GM18858 (cell line): ENCODE data around the gene CNNM4.

Source experiments
- ATAC-seq: cut with Tn5 transposase; IDR thresholded peaks from one replicate; pipeline ENCODE4 v1.9.1; 2021; ENCODE audit not compliant: unreplicated experiment

CNNM4 gene

DNA sequence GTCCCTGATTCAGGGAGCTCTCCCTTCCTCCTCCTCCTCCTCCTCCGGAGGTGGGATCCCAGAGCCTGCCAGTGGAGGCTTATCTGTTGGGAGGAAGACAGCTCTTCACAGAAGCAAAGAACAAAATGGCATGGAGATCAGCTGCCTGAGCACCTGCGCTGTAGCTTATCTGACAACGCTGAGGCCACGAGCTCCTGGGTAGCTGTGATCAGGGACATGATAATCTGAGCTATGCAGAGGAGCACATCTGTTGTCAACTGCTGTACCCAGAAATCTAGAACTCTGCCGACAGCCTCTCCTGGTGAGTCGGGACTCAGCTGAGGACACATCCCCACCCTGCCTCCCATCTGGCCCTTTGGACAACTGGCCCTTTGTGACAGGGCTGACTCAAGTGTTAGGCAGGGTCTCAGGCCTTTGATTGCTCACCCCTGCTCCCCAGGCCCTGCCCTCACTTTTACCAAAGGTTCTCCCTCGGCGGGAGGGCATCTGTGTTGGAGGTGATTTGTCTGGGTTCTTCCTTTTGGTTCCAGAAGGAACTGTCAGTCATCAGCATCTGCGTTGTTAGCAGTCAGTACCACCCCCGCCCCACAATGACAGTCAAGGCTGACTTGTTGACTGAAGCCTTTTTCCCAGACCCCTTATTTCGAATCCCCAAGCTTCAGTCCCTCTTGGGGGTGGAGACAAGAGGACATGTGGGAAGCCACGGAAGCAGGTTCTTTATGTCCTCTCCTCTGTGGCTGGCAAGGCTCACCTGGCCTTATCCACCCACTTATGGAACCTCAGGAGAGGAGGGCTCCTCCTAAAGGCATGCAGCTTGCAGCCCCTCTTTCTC, 49.5 kb downstream of the CNNM4 start:
- ATAC-seq: no peak

DNA sequence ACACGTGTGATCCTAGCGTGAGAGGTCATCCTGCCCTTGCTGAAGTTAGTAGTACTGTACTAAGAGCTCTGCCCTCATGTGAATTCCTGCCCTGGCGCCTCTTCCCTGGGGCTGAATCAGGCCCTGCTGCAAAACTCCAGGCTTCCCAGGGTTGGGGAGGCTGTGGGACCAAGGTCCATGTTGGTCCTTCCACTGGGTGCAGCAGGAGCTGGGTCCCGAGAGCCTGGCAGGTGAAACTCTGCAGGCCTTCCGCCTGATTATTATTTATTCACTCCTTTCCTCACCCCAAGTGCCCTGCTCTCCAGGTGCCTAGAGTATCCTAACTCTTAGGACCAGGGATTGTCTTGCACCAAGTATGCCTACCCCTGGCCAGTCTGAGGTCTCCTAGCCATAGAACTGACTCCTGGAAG, 50.1 kb downstream of the CNNM4 start:
- ATAC-seq: no peak

DNA sequence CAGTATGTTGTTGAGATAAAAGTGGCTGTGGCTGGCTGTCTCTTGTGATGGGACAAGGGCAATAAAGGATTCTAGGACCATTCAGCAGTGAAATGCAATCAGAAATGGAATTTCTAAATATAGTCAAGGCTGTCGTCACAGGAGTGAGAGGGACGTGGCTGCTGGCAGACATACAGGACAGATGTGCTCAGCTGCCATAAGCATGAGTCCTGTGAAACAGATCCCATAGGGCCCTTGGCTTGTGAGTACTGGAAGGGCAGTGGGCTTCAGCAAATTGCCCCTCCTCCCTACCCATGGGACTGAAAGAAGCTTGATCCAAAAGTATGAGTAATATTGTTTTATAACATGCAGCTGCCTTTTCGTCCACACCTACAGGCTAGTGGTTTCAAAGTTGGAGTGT, 51.2 kb downstream of the CNNM4 start:
- no peak for ATAC-seq

DNA sequence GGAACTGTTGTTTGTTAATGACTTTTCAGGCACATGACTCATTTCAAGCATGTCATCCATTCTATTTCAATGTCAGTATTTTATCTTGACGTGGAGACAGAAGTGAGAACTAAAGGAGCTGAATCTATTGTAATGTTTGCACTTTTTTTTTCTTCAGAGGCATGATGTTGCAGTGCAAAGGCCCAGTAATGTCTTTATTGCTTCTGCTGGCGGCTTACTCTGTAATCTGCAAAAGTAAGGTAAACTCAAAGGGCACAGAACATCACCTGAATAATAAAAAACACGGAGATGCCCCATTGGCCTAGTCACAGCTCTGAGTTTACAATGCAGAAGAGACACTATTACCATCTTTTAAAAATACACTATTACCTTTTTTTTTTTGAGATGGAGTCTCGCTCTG, 53.0 kb downstream of the CNNM4 start:
- no peak for ATAC-seq

DNA sequence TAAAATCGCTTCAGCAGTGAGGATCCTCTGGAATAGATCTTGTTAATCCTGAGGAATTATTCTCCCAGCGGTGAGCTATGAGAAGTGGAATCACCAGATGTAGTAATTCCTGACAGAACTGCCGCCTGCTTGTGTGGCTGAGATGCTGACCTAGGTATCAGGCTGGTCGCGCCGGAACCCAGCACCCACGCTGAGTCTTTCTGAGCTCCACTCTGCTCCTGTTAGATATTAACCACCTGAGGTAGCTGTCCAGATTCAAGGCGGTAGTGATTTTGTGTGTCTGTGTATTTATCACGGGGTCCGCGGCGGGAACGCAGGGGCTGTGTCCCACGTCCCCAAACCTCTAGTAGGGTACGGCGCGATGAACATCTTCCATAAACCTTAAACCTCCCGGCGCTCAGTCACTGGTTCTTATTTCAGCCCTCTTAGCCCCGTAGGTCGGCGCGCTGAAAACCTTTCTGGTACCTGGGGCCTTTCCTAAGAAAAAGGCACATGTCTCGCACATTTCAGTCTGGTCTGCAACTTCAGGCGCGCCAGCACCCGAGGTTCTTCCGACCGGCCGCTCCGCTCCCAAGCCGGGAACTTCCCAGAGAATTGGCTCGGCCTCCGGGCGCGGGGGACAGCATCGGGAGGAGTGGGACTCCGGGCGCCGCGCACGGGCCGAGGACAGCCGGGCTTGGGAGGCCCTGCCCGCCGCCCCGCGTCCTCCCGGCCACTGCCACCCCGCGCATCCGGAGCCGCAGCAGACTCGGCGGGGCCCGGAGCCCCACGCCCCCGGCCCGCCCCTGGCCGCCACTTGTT, 54.8 kb downstream of the CNNM4 start:
- no peak for ATAC-seq

DNA sequence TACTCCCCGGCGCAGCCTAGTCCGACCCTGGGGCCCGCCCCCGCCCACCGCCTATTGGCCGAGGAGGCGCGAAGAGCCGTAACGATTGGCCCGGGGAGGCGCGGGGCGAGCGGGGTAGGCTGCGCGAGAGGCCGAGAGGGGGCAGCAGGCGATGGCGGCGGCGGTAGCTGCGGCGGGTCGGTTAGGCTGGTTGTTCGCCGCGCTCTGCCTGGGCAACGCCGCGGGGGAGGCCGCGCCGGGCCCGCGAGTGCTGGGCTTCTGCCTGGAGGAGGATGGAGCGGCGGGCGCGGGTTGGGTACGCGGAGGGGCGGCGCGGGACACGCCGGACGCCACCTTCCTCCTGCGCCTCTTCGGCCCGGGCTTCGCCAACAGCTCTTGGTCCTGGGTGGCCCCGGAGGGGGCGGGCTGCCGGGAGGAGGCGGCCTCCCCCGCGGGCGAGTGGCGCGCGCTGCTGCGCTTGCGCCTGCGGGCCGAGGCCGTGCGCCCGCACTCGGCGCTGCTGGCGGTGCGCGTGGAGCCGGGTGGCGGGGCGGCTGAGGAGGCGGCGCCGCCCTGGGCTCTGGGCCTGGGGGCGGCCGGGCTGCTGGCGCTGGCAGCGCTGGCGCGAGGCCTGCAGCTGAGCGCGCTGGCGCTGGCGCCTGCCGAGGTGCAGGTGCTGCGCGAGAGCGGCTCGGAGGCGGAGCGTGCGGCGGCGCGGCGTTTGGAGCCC, 55.6 kb downstream of the CNNM4 start, which contains the start of gene CNNM3:
Gene CNNM3, plus strand, starts transcription at position 142 of the 709 bp plus-strand sequence. Its CDS starts 10 bp downstream, at position 152.
- ATAC-seq: peak; percentile 59

DNA sequence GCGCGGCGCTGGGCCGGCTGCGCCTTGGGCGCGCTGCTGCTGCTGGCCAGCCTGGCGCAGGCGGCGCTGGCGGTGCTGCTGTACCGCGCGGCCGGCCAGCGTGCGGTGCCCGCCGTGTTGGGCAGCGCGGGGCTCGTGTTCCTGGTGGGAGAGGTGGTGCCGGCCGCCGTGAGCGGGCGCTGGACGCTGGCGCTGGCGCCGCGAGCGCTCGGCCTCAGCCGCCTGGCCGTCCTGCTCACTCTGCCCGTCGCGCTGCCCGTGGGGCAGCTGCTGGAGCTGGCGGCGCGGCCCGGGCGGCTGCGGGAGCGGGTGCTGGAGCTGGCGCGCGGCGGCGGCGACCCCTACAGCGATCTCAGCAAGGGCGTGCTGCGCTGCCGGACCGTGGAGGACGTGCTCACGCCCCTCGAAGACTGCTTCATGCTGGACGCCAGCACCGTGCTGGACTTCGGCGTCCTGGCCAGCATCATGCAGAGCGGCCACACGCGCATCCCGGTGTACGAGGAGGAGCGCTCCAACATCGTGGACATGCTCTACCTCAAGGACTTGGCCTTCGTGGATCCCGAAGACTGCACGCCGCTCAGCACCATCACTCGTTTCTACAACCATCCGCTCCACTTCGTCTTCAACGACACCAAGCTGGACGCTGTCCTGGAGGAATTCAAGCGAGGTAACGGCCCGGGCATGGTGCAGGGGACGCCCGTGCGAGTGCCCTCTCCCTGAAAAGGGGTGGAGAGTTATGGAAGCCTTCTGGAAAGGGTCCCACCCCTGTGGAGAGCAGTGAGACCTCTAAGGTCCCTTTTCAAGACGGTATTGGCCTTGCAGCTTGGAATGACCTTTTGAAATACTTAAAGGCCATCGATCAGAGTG, 56.4 kb downstream of the CNNM4 start:
- ATAC-seq: no peak

DNA sequence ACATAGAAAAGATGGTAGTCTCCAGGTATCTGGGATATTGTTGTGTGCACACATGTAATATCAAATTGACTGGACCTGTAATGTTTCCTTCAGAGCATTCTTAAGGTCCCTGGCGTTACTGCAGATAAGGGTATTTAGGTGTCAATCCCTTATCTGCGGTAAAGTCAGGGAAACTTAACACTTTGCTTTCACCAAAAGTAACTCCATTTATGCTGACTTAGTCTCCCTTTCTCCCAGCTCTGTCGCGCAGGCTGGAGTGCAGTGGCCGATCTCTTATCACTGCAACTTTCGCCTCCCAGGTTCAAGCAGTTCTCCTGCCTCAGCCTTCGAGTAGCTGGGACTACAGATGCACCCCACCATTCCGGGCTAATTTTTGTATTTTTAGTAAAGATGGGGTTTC, 57.2 kb downstream of the CNNM4 start:
- no peak for ATAC-seq

DNA sequence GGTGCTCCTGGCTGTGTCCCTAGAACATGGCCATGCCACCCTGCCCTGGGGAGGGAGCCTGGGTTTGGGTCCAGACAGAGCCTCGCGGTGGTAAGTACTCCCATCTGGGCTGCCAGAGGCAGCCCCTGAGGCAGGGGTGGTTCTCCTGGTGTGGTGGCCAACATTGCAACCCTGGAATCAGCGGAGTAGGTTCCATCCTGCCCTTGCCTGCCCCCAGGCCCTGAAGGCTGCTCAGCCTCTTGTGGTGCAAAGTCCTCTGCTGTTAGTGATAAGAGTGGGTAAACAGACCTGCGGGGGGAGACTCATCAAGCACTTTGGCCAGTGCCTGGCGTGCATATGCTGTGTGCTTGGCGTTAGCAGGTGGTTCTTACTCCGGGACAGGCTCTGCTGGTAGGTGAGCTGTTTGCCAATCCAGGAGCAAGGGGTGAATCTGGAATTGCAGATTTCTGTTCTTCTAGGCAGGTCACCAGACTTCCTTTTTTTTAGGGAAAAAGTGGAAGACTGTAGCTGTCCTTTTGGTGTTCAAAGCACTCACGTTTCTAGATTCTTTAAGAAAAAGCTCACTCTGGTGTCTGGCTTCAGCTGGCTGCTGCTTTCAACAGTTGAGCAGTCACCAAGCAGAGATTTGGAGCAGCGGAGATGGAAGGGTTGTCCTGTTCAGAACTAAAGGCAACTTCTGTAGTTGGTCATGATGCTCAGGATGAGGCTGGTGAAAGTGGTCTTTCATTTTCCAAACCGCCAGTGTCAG, 58.6 kb downstream of the CNNM4 start:
- ATAC-seq: no peak

DNA sequence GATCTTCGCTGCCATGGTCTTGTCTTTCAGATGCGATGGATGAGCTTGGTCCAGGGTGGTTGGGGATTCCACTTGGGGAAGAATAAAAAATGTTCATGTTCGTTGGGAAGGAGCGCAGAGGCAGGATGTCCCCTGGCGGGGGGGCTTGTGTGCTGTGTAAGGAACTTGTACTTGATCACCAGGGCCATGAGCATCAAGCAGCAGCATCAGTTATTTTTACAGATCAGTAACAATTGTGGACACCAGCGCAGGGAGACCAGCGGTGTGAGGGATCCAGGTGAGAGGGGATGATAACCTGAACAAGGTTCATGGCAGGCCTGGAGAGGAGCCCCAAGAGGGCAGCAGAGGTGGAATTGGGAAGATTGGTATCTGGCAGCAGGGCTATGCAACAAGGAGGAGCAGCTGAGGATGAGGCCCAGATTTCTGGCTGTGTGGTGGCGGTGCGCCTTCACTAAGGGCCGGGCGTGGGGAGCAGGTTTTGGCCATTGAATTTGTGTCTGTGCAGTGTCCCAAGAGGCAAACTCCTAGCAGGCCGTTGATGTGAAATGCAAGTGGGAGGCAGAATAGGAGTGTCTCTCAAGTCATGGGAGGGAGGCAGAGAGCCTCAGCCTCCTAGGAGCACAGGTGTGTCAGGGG, 59.3 kb downstream of the CNNM4 start:
- no peak for ATAC-seq

DNA sequence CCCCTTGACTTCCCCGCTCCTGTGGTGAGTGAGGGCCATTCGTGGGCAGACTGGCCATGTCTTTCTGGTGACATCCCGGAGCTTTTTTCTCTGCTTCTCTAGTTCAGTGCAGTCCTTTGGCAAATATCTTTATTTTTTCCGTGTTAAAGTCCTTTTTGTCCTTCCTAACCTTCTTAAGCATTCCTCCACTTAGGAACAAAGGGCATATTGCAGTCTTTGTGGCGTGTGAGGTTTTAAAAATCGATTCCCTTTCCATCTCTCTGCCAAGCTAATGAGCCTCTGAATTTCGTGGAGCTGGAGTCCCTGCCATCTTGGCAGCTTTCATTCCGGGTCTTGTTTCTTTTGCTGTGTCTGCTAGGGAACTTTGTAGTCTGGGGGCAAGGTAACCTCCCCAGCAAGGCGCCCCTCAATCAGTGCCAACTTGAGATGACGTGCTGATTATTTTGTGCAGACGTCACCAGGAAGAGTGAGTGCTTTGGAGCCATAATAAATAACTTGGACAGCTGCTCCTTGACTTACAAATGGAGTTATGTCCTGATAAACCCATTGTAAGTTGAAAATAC, 60.5 kb downstream of the CNNM4 start:
- no peak for ATAC-seq

DNA sequence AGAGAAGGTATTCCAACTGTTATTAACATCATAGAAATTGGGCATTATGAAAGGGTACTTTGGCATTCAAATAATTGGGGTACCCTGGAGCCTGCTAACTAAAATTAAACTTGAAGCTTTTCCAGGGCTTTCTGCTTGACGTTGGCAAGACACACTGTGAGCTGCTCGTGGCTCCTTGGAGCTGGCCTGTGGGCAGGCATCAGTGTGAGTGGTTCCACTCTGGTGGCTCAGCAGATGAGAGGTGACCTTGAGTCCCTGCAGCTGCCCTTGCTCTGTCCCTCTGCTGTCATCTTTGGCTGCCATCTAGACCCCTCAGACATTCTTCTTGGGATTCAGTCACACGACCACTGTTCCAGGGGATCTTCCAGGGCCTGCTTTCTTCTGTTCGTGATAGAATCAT, 62.1 kb downstream of the CNNM4 start:
- no peak for ATAC-seq

DNA sequence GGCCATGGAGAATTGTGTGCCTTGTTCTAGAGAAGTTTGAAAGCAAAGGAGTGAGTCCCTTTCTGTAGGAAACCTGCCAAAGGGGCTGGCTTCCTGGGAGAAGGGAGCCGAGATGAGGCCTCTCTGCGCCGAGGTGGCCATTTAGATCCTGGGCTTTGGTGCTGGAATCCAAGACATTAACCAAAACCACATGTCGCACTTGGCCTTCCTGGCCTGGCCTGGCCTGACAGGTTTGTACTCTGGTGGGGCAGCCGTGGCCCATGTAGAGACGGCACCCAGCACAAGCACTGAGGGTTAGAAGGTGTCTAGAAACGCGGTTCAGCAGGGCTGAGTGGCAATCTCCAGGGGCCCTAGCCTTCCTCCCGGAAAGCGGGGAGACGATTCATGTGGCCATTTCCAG, 62.5 kb downstream of the CNNM4 start:
- no peak for ATAC-seq

DNA sequence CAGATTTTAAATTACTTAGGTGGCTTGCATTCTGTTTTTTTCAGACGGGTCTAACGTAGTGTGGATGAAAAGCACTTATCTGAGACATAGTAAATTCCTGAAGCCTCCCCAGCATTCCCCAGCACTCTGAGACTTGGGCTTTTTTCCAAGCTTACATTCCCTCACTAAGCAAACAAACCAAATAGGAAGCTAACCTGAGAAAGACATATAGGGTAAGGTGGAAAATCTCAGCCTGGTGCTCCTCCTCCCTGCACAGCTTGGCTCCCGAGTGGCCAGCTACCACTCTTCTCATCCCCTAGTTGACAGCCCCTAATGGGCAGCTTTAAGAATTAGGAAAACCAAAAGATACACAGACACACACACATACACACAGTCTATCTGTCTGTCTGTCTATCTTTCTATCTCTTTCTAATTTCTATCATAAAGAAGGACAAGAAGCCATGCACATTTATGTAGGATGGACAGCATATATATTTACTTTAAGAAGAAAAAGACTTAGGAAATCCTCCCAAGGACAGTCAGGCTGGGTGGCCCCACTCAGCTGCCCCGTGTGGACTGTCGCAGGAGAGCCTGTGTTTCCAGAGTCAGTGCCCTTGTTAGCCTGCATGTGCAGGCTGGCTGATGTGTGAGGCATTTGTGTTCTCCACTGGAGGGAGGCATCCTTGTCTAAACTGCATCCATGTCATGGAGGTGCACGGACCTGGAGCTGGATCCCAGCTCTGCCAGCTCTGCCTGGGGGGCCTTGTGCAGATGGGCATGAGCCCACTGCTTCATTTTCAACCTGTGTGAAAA, 63.6 kb downstream of the CNNM4 start:
- no peak for ATAC-seq

DNA sequence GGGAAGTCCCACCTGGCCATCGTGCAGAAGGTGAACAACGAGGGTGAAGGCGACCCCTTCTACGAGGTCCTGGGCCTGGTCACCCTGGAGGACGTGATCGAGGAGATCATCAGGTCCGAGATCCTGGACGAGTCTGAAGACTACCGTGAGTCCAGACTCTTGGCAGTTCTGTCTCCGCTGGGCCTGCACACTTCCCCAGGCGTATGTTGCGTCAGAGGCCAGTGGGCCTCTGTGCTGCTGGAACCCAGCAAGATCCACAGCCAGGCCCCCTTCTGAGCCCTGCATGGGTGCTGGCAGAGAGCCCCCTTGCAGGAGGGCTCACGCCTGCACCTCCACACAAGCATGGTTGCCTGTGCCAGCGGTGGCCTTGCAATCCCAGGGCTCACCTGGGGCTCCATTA, 64.4 kb downstream of the CNNM4 start:
- ATAC-seq: no peak

DNA sequence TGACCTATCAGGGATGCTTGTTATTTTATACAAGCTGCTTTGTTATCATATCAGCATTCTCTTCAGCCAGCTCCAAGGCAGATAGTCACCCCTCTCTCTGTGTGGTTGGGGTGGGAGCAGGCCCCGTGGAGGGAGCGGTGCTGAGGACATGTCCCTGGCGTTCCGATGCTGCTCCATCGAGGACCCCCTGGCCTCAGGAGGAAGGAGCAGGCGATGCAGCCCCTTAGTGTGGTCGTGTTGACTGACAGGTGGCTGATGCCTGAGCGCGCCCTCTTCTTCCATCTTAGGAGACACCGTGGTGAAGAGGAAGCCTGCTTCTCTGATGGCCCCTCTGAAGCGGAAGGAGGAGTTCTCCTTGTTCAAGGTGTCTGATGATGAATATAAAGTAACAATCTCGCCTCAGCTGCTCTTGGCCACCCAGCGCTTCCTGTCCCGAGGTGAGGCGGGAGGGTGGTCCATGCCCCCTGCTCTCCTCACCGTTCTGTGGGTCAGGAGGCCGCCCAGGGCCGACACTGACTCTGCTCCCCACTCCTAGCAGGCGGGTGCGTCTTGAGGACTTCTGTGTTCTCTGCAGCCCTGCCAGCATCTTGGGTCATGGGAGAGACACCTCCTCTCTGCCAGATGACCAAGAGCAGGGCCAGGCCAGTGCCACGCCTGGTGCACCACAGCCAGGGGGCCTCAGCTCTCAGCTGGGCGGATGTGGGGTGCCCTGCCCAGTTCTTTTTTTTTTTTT, 66.0 kb downstream of the CNNM4 start:
- ATAC-seq: no peak

DNA sequence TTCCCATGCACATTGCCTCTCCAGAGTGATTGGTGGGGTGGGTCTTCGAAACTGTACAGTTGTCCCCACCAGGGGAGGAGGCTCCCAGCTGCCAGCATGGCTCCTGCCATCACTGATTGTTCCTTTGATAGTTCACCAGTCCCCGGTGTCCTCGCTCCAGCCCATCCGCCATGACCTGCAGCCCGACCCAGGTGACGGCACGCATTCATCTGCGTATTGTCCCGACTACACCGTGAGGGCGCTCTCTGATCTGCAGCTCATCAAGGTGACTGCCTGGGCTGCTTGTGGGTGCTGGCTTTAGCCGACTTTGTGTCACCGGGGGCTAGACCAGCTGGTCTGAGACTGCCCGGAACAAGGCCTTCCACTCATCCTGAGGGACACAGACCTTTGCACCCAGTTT, 67.7 kb downstream of the CNNM4 start:
- ATAC-seq: no peak

DNA sequence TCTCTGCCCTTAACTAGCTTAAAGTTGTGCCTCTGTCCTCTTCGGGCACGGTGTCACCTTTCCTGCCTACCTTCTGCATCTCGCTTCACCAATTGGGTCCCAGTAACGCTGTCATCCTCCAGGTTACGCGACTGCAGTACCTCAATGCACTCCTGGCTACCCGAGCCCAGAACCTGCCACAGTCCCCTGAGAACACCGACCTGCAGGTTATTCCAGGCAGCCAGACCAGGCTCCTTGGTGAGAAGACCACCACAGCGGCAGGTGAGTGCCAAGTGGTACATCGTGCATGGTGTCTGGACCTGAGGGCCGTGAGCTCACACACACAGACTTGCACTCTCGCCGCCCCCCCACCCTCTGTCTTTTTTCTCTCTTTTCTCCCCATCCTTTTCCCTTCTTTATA, 68.2 kb downstream of the CNNM4 start:
- ATAC-seq: no peak
